HG02678 (cell line): ENCODE results near the gene KRT74.

Experiments used
- ATAC-seq: cut with Tn5 transposase; IDR thresholded peaks from one replicate; pipeline ENCODE4 v1.9.1; 2021; ENCODE audit warnings: mild to moderate bottlenecking, moderate library complexity; ENCODE audit not compliant: unreplicated experiment

Gene KRT74

DNA sequence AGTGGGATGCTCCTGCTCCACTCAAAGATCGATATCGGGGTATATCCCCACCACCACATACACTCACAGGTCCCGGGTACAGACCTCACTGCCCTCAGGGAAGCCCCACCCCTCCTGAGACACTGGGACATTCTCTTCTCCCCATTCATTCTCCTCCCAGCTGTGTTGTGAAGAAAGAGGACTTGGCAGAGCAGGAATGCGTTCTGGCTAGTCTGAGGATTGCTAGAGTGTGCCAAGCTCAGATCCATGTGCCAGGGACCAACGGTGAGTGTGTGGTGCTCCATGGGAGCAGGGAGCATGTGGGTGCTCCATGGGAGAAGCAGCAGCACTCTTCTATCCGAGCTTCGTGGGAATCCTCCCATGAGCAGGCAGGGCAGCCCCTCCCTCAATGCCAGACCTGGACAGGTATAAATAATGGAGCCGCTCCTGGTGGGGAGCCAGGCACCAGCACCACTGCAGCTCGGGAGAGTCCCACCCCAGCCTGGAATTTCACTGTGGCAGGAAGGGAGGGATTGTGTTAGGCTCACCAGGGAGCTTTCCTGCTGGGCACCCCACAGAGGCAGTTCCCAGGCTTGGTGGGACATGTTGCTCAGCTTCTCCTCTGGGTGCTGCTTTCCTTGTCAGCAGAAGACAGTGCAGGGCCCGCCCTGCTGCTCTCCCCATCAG lies 51.2 kb downstream of the KRT74 start:
- ATAC-seq: no peak

DNA sequence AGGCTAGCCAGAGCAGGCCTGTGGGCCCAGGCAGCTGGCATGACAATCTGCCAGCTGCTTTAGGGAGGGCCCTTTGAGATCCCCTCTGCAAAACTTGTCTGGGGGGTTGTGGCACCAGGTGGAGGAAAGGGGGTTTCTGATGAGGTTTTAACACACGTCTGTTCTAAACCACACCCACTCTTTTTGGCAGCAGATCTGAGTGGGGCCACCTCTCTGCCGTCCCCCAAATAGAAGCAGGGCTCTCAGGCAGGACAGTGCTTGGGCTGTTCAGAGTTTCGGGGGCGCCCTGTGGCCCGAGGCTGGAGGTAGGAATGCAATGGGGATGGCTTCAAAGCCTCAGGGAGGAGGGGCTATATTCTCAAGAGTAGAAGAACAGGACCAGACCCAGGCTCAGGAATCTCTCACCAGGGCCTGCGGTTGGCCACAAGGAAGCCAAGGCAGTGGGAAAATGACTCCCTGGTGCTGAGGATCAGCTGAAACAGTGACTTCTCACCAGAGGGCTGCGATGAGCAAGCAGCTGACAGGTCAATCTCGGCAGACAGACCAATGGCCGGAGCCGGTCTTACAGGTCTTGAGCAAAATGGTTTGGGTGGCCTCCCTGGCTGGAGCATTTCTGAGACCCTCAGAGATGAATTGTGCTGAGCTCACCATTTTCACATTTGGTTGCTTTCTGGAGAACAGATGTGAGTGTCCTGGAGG lies 51.9 kb downstream of the KRT74 start:
- ATAC-seq: no peak

DNA sequence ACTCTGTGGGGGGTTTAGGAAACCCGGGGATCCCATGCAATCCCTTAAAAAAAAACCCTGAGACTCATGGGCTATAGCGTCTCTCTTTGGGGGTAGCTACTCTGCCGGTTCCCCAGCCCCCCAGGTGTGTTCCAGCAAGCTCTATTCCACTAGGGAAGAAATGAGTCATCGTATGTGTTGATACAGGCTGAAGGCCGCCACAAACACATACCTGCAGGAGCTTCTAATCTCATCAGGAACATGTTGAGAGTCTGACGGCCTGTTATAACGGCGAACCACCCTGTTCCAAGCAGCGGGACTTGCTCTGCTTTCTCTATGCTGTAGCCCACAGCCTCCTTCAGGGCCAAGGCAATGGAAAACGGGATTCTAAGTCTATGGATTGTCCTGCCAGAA lies 52.5 kb downstream of the KRT74 start:
- no peak for ATAC-seq

DNA sequence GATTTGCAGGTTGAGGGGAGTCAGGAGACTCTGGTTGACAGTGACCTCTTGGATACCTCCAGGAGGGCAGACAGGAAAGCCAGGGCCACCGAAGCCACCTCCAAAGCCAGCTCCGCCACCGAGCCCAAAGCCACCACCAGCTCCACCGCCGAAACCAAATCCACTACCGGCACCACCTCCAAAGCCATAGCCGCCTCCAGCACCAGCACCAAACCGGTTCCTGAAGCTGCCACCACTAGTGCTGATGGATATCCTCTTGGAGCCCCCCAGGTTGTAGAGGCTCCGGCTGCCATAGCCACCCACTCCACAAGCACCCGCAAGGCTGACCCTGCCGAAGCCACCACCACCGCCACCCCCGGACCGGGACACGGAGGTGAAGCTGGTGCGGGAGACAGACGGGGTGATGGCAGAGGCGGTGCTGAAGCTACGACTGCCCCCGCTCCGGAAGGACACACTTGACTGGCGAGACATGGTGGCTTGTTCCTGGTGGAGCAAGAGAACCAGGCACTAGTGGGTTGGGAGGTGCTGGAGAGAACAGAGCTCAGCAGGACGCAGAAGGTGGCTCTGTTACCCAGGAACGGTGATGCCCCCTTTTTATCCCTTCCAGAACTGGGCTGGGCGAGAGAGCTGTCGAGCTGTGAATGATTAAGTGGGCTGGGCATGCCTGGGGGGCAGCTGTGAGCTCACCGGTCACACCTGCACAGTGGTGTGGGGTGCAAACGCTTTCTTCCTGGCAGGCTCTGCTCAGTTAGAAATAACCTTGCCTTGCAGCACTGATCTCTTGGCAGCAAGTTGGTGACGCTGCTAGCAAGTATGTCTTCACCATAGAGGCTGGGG lies 53.6 kb downstream of the KRT74 start, which contains the start of gene KRT5:
Gene KRT5, minus strand, starts transcription at position 569 of the 837 bp plus-strand sequence. Its CDS starts 98 bp downstream, at position 471.
- no peak for ATAC-seq

DNA sequence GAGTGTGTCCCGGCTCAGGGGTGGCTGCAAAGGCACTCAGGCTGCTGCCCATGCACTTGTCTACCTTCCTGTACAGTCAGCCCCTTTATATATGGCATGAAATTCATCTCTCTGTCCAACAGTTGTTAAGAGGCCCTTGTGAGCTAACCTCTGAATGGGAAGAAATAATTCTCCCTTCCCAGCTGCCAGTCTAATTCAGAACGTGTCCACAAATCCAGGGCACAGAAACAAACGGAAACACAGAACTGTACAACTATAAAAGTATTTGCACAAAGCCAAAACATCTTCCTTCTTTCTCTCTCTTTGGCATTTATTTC lies 54.3 kb downstream of the KRT74 start:
- ATAC-seq: no peak

DNA sequence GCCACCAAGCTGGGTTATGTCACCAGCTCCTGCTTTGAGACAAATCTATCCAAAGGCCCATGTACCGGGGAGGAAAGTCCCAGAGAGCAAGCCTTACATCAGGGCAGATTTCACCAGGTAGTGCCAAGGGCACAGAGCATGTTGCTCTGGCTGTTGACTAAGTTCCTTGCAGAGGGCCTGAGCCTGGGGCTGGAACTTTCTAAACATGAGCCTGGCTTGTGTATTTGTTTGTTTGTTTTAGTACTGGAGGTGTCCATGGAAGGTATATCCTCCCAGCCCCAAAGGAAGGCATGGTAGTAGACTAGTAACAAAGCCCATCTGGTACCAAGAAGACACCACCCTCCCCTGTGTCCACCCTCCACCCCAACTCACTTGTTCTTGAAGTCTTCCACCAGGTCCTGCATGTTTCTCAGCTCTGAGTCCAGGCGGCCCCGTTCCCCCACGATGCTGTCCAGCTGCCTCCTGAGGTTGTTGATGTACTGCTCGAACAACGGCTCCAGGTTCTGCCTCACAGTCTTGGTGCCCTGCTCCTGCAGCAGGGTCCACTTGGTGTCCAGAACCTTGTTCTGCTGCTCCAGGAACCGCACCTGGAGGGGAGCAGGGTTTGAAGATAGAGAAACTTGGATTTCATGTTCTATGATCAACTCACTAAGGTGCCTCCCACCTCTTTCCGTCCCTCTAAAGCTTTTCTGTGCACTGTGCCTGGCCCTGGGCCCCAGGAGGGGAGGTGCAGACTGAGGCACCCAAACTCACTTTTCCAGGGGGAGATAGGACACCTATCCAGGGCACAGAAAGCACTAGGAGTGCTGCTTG lies 54.9 kb downstream of the KRT74 start:
- no peak for ATAC-seq

DNA sequence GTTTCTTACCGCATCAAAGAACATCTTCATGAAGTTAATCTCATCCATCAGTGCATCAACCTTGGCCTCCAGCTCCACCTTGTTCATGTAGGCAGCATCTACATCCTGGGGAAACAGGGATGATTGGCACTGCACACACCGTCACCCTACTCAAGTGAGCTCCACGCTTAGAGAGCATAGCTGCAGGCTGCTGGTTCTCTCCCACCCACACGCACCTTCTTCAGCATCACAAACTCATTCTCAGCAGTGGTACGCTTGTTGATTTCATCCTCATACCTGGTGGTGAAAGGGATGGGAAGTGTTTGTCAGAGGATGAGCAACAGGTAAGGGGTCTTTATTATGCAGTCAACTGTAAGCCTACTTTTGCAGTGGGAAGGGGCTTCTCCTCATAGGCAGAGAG lies 55.8 kb downstream of the KRT74 start:
- ATAC-seq: no peak

DNA sequence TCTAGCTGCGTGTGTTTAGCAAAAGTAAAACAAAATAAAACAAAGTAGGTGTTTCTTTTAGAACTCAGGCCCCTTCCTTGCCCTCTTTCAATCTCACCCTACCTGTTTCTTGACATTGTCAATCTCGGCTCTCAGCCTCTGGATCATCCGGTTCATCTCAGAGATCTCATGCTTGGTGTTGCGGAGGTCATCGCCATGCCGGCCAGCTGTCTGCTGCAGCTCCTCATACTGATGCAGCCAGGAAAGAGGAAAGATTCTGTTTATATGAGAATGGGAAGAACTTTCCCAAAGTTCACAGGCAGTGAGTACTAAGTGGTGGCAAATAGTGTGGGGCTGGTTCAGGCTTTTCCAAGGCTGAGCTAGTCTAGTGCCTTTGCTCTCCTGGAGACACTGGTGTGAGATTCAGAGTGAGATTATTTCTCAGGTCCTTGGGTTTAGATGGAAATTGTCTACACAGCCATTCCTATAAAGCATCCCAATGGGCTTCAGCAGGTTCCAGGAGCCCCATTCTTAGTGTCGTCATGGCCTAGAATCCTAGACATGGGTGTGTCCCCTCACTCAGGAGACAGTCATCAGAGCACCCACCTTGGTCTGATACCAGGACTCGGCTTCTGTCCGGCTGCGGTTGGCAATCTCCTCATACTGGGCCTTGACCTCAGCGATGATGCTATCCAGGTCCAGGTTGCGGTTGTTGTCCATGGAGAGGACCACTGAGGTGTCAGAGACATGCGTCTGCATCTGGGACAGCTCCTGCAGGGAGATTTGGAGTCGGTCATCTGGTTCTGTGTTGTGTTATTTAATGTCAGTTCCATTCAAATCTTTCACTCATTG lies 56.4 kb downstream of the KRT74 start:
- no peak for ATAC-seq

DNA sequence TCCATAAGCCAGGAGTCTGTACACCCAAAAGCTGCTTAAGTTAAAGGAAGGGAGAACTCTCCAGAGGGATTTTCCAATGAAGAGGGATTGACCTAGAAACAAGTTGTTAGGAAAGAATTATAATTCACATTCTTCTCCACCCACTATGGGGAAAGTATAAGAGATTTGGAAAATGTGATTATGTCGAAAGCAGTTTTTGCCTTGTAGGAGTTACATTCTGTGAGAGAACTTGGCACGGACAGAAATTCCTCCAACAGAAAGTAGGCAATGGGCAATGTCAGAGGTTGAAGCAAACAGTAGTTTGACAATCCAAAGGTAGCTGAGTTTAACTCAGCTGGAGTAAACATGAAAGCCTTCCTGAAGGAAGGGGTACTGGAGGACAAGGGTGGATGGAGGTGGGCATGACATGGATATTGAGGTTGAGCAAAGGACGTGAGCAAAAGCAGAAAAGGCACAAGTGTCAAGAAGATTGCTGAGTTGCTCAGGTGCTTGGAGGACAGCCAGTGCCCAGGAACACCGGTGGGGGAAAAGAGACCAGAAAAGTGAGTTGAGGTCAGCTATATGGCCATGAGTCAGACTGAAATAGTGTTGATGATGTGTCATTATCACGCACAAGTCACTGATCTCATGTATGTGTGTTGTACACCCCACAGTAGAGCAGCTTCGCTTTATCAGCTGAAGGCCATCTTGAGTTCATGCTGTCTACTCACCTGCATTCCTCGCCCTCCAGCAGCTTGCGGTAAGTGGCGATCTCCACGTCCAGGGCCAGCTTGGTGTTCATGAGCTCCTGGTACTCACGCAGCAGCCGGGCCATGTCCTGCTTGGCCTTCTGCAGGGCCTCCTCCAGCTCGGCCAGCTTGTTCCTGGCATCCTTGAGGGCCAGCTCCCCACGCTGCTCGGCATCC lies 57.5 kb downstream of the KRT74 start:
- no peak for ATAC-seq
